NT2/D1 (cell line): ENCODE measurements around the gene TREH.

Experiments
- YY1 ChIP-seq: IDR thresholded peaks from 2 replicates; pipeline ENCODE4 v1.6.1; 2011; ENCODE audit not compliant: insufficient read length, insufficient read depth
- ZNF274 ChIP-seq: IDR thresholded peaks from 2 replicates; pipeline ENCODE4 v1.6.1; 2011; ENCODE audit warnings: mild to moderate bottlenecking, low read depth, low read length

- TF ChIP-seq YY1 (no peak), ZNF274 (no peak)
These were observed 46.1 kb downstream of the TREH start for GRCh38 chr11:118633319-118633690.
